Caco-2 (cell line): ENCODE data around the gene OLFML1. TPM values are rescaled to one million over a fixed set of nuclear protein-coding genes. Genes with fewer than 3 reads are reported as not detected.

Experiments used
- BruUV-seq: library from RNA; stranded (reverse); fragments of 400-500 nt; replicated peaks from 2 replicates; lab custom pipeline; 2021; lab: Mats Ljungman, UMichigan
- CTCF ChIA-PET: fragments of 300-600 bp; sonication (Branson Sonifier 250); formaldehyde crosslinking; loops from one replicate; lab custom pipeline; 2022; ENCODE audit warnings: antibody characterized with exemption; lab: Charles Lee
- POLR2A ChIA-PET: fragments of 300-600 bp; sonication (Branson Sonifier 250); formaldehyde crosslinking; loops from one replicate; lab custom pipeline; 2022; ENCODE audit warnings: antibody characterized with exemption; lab: Charles Lee
- DNase-seq, 2 experiments: peaks; one replicate each; pipeline versions ENCODE4 v3.0.0 to v3.0.0-alpha.2; 2020 to 2022
- H3K27me3 ChIP-seq: replicated peaks from 2 replicates; pipeline ENCODE4 v1.6.0; 2011; ENCODE audit warnings: low read length; ENCODE audit not compliant: control insufficient read depth, insufficient read depth
- H3K36me3 ChIP-seq: 2 replicates; pipeline ENCODE4 v1.5.1; 2011; ENCODE audit warnings: low read length; ENCODE audit not compliant: control insufficient read depth, insufficient read depth
- H3K4me1 ChIP-seq: fragments of 250-450 bp; sonication (Bioruptor Pico); 2 replicates; pipeline ENCODE4 v1.5.1; 2020; ENCODE audit warnings: mild to moderate bottlenecking
- H3K4me3 ChIP-seq: 2 replicates; pipeline ENCODE4 v1.5.1; 2011; ENCODE audit warnings: low read depth, mild to moderate bottlenecking, control low read depth, low read length
- H3K9me3 ChIP-seq: fragments of 250-450 bp; sonication (Bioruptor Pico); 2 replicates; pipeline ENCODE4 v1.5.1; 2020; ENCODE audit warnings: mild to moderate bottlenecking, moderate library complexity
- H3K27ac Mint-ChIP-seq: one replicate; pipeline ENCODE4 v1.8.0; 2022; ENCODE audit warnings: mixed read lengths; ENCODE audit not compliant: unreplicated experiment
- H3K27me3 Mint-ChIP-seq: one replicate; pipeline ENCODE4 v1.8.0; 2022; ENCODE audit warnings: mixed read lengths; ENCODE audit not compliant: insufficient read depth, unreplicated experiment
- H3K36me3 Mint-ChIP-seq: one replicate; pipeline ENCODE4 v1.8.0; 2022; ENCODE audit warnings: mild to moderate bottlenecking, mixed read lengths; ENCODE audit not compliant: insufficient read depth, unreplicated experiment
- H3K4me1 Mint-ChIP-seq: one replicate; pipeline ENCODE4 v1.8.0; 2022; ENCODE audit warnings: low read depth, mixed read lengths; ENCODE audit not compliant: unreplicated experiment
- H3K4me3 Mint-ChIP-seq: one replicate; pipeline ENCODE4 v1.8.0; 2022; ENCODE audit warnings: mild to moderate bottlenecking, moderate library complexity, mixed read lengths; ENCODE audit not compliant: unreplicated experiment
- H3K9me3 Mint-ChIP-seq: one replicate; pipeline ENCODE4 v1.8.0; 2022; ENCODE audit warnings: mixed read lengths; ENCODE audit not compliant: unreplicated experiment
- intact Hi-C: fragments of 100-400 bp; cut with micrococcal nuclease; formaldehyde crosslinking; loops from one replicate; pipeline ENCODE4 v1.10.0; 2022; ENCODE audit not compliant: unreplicated experiment
- total RNA-seq: library from RNA; stranded (reverse); gene quantifications from 2 replicates; pipeline ENCODE4 v1.2.3, GENCODE V29; 2022
- TF ChIP-seq, protein P1 (sequence below), 2 experiments: fragments of 200-600 bp in 1 of 2; IDR thresholded peaks; 1 replicate in 1 of 2; 2 replicates in 1 of 2; pipeline versions ENCODE4 v1.5.1 to v1.8.0; 2011 to 2022; ENCODE audit warnings: antibody characterized with exemption in 1 of 2, control low read depth in 1 of 2, inconsistent platforms in 1 of 2, low read depth in 1 of 2, low read length in 1 of 2, mild to moderate bottlenecking in 1 of 2, moderate library complexity in 1 of 2; ENCODE audit not compliant: insufficient read depth in 1 of 2, severe bottlenecking in 1 of 2, unreplicated experiment in 1 of 2

The OLFML1 gene
- total RNA-seq, 1 experiment from 2014 or later: 1.8 TPM

DNA sequence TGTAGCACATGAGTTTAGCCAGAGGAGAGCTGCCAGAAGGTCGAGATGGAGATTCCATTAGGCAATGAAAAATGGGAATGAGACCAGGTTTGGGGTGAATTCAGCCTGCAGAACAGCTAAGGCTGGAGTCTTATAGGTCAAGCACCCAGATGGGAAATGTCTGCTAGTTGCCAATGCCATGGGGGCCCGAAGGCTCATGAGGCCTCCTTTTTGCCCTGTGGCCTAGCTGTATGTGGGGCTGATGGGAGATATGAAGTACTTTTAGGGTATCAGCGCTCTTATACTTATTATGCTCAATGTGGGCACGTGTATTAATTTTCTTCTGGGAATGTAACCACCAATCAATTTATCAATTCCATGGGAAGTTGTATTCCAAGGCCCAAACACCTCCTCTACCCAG is 37.2 kb downstream of the OLFML1 start:
- Histone ChIP-seq H3K36me3 (no peaks in the 10 kb centered on the region; the same call in 1 of the 2 replicates), H3K9me3 (no peaks in the 10 kb centered on the region), H3K27me3 (no peaks in the 10 kb centered on the region), H3K4me3 (no peak overlapping the region), H3K4me1 (no peaks in the 10 kb centered on the region)
- no peaks in the 10 kb centered on the region for H3K9me3 Mint-ChIP-seq
- no peaks in the 10 kb centered on the region for H3K27me3 Mint-ChIP-seq
- TF ChIP-seq, protein P1, sequence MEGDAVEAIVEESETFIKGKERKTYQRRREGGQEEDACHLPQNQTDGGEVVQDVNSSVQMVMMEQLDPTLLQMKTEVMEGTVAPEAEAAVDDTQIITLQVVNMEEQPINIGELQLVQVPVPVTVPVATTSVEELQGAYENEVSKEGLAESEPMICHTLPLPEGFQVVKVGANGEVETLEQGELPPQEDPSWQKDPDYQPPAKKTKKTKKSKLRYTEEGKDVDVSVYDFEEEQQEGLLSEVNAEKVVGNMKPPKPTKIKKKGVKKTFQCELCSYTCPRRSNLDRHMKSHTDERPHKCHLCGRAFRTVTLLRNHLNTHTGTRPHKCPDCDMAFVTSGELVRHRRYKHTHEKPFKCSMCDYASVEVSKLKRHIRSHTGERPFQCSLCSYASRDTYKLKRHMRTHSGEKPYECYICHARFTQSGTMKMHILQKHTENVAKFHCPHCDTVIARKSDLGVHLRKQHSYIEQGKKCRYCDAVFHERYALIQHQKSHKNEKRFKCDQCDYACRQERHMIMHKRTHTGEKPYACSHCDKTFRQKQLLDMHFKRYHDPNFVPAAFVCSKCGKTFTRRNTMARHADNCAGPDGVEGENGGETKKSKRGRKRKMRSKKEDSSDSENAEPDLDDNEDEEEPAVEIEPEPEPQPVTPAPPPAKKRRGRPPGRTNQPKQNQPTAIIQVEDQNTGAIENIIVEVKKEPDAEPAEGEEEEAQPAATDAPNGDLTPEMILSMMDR (IDR thresholded peaks at IDR 0.05; ENCODE audit: insufficient read depth in 1 of 2, low read depth in 1 of 2, low read length in 1 of 2, severe bottlenecking in 1 of 2, unreplicated experiment in 1 of 2): no peak
- intact Hi-C loops: no loop called here
- H3K27ac Mint-ChIP-seq: no peak overlapping the region
- no TSS peak for BruUV-seq
- no peaks in the 10 kb centered on the region for H3K4me1 Mint-ChIP-seq
- ChIA-PET POLR2A (no interaction called here), CTCF (interaction anchor here (0.6 kb wide), 1 partner anchor 807 kb away, joined by 3 read pairs; no protein-coding TSS in a partner anchor)
- no peak for DNase-seq
- H3K4me3 Mint-ChIP-seq: no peak overlapping the region
- no peaks in the 10 kb centered on the region for H3K36me3 Mint-ChIP-seq

DNA sequence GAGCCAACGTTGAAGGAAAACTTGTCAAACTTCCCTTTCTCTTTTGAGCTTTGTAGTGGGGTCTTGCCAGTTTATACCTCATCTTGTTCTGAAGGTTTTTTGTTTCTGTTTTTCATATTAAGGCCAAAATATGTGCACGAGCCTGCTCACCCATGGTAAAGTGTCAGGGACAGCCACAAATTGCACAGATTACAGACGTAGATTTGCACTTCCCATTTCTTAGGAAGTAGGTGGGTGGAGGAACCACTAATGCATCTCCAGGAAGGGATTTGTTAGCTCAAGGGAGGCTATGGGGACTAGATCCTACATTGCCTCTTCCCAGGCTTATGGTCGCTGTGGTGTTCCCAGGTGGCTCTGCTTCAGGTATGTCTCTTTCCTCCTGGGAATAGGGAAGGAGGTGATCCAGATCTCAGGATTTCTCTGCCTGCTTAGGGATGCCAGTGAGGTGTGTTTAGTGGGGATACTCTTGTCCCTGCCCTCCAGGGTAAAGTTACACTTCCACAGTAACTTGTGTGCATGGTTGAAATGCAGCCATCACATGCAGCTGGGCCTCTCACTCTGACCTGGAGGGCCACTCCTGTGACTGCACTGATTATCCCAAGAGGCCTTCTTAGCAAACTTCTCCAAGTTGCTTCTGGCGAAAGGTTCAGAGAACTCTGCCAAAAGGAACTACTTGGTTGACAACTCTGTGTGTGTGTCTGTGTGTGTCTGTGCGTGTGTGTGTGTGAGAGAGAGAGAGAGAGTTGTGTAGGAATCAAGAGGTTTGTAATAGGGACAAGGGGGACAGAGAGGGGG is 38.3 kb downstream of the OLFML1 start:
- no peak for DNase-seq
- no peaks in the 10 kb centered on the region for H3K4me1 Mint-ChIP-seq
- no peak overlapping the region for H3K4me3 ChIP-seq
- H3K27me3 ChIP-seq: no peaks in the 10 kb centered on the region
- no peaks in the 10 kb centered on the region for H3K9me3 Mint-ChIP-seq
- no peaks in the 10 kb centered on the region for H3K36me3 Mint-ChIP-seq
- H3K9me3 ChIP-seq: no peaks in the 10 kb centered on the region
- ChIA-PET CTCF (interaction anchor here (0.6 kb wide), 1 partner anchor 129 kb away, joined by 3 read pairs; no protein-coding TSS in a partner anchor), POLR2A (no interaction called here)
- H3K4me1 ChIP-seq: no peaks in the 10 kb centered on the region
- intact Hi-C loops: no loop called here
- no peaks in the 10 kb centered on the region; the same call in 1 of the 2 replicates for H3K36me3 ChIP-seq
- H3K4me3 Mint-ChIP-seq: no peak overlapping the region
- BruUV-seq: no TSS peak
- H3K27me3 Mint-ChIP-seq: no peaks in the 10 kb centered on the region
- H3K27ac Mint-ChIP-seq: no peak overlapping the region
- TF ChIP-seq, protein P1 (IDR thresholded peaks at IDR 0.05; ENCODE audit: insufficient read depth in 1 of 2, low read depth in 1 of 2, low read length in 1 of 2, severe bottlenecking in 1 of 2, unreplicated experiment in 1 of 2): no peak

DNA sequence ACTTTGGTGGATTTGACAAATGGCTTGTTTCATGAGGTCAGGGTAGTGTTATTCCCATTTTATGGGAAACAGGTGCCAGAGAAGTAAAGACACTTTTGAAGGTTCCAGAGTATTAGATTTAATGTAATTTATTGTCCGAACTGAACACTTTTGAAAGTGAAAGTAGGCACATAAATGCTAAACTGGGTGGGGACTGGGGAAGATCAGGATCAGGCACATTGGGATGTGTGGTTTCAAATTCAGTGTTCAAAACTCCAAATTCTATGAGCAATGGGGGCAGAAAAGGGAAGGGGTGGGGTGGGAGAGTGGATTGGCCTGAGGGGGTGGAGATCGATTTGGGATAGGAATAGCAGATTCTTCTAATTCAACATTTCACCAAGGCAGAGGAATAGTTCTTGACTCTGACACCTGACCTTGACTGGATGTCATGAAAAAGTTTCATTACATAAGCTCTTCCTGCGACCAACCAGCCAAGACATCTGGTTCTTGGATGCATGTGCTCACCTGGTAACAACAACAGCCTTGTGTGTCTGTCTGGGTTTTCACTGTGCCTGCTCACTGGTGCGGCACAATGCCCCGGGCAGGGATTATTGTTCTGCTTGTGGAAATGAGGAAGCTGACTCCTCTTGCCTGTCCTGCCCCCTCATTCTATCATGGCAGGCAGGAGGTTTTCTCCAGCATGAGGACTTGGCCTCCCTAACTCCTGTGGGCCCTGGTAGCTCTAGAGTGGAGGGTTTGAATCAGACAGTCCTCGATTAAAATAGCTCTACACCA is 39.3 kb downstream of the OLFML1 start:
- no peaks in the 10 kb centered on the region for H3K9me3 ChIP-seq
- CTCF ChIA-PET: no interaction called here
- H3K4me3 ChIP-seq: no peak overlapping the region
- POLR2A ChIA-PET: no interaction called here
- H3K9me3 Mint-ChIP-seq: no peaks in the 10 kb centered on the region
- no peak overlapping the region for H3K27ac Mint-ChIP-seq
- H3K27me3 Mint-ChIP-seq: no peaks in the 10 kb centered on the region
- H3K36me3 ChIP-seq: no peaks in the 10 kb centered on the region; the same call in 1 of the 2 replicates
- H3K27me3 ChIP-seq: no peaks in the 10 kb centered on the region
- H3K4me3 Mint-ChIP-seq: no peak overlapping the region
- no peaks in the 10 kb centered on the region for H3K4me1 ChIP-seq
- DNase-seq: no peak
- no peaks in the 10 kb centered on the region for H3K36me3 Mint-ChIP-seq
- intact Hi-C loops: no loop called here
- no TSS peak for BruUV-seq
- TF ChIP-seq, protein P1 (IDR thresholded peaks at IDR 0.05; ENCODE audit: insufficient read depth in 1 of 2, low read depth in 1 of 2, low read length in 1 of 2, severe bottlenecking in 1 of 2, unreplicated experiment in 1 of 2): no peak
- no peaks in the 10 kb centered on the region for H3K4me1 Mint-ChIP-seq
